ENCODE results near the gene SRGAP2C. TPM values are rescaled to one million over a fixed set of nuclear protein-coding genes. Genes with fewer than 3 reads are reported as not detected.
"Not testable (repeated sequence)": the region's sequence is repeated elsewhere in the genome, so short reads cannot be mapped to it uniquely, and the experiment has no call there.

Gene SRGAP2C
- total RNA-seq, 1 experiment from 2014 or later: 14.8 TPM

- in situ Hi-C loops (cut with HindIII; ENCODE audit: low sequenced_read_pairs): not testable (repeated sequence)
- DNase-seq (ENCODE audit: low spot score): peak; percentile 41
Observed at GRCh38 chr1:121395718-121396201, 211.0 kb downstream of the SRGAP2C start.

GRCh38 chr1:121396335-121397081 lies 211.7 kb downstream of the SRGAP2C start:
- peak; percentile 46 for DNase-seq (ENCODE audit: low spot score)
- in situ Hi-C loops (cut with HindIII; ENCODE audit: low sequenced_read_pairs): not testable (repeated sequence)

GRCh38 chr1:121397101-121397500 lies 212.3 kb downstream of the SRGAP2C start:
- DNase-seq (ENCODE audit: low spot score); in situ Hi-C loops (cut with HindIII; ENCODE audit: low sequenced_read_pairs): not testable (repeated sequence)

- in situ Hi-C loops (cut with HindIII; ENCODE audit: low sequenced_read_pairs); DNase-seq (ENCODE audit: low spot score): not testable (repeated sequence)
Observed at GRCh38 chr1:121399193-121399592, 214.4 kb downstream of the SRGAP2C start.

- in situ Hi-C loops (cut with HindIII; ENCODE audit: low sequenced_read_pairs); DNase-seq (ENCODE audit: low spot score): not testable (repeated sequence)
Observed at GRCh38 chr1:121400108-121400507, 215.3 kb downstream of the SRGAP2C start.

- DNase-seq (ENCODE audit: low spot score); in situ Hi-C loops (cut with HindIII; ENCODE audit: low sequenced_read_pairs): not testable (repeated sequence)
Observed at GRCh38 chr1:121400541-121401310, 216.0 kb downstream of the SRGAP2C start.

DNA sequence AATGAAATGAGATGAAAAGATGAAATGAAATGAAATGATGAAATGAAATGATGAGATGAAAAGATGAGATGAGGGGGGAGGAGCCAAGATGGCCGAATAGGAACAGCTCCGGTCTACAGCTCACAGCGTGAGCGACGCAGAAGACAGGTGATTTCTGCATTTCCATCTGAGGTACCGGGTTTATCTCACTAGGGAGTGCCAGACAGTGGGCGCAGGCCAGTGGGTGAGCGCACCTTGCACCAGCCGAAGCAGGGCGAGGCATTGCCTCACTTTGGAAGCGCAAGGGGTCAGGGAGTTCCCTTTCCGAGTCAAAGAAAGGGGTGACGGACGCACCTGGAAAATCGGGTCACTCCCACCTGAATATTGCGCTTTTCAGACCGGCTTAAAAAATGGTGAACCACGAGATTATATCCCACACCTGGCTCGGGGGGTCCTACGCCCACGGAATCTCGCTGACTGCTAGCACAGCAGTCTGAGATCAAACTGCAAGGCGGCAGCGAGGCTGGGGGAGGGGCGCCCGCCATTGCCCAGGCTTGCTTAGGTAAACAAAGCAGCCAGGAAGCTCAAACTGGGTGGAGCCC lies 216.7 kb downstream of the SRGAP2C start:
- in situ Hi-C loops (cut with HindIII; ENCODE audit: low sequenced_read_pairs); DNase-seq (ENCODE audit: low spot score): not testable (repeated sequence)

DNA sequence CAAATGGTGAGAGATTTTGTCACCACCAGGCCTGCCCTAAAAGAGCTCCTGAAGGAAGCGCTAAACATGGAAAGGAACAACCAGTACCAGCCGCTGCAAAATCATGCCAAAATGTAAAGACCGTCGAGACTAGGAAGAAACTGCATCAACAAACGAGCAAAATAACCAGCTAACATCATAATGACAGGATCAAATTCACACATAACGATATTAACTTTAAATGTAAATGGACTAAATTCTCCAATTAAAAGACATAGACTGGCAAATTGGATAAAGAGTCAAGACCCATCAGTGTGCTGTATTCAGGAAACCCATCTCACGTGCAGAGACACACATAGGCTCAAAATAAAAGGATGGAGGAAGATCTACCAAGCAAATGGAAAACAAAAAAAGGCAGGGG lies 218.5 kb downstream of the SRGAP2C start:
- DNase-seq (ENCODE audit: low spot score); in situ Hi-C loops (cut with HindIII; ENCODE audit: low sequenced_read_pairs): not testable (repeated sequence)

DNA sequence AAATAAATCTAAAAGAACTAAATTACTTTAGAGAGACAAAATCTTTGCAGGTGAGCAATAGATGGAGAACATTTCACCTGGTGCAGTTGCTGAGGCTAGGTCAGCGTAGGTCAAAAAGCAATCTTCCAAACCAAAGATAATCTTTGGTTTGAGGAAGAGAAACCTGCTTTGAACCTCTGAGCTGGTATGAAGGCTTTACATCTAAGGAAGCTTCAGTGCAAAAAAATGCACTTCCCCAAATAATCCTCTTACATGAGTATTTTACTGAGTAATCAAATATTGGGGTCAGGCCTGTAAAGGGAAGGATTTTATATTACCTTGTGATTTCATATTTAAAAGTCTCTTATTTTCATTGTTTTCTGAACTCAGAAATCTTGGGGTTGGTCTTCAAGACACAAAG lies 223.6 kb downstream of the SRGAP2C start:
- no peak for DNase-seq (ENCODE audit: low spot score)
- in situ Hi-C loops (cut with HindIII; ENCODE audit: low sequenced_read_pairs): no loop called here

DNA sequence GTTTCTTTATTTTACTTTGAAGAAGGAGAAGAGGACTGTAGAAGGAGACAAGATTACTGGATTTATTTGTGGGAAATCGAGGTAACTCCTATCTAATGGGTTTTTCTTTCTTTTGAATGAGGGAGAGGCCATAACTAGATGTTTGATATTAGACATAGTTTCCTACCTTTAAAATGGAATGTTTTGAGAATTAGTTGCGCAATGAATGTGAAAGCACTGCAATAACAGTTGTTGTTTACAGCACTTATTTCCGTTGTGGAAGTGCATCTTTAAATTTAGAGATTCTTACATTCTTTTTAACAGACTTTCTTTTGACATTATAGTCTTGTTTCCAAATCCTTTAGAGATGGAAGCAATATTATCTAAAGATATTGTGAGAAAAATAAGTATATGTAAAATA lies 229.0 kb downstream of the SRGAP2C start:
- DNase-seq (ENCODE audit: low spot score): no peak
- in situ Hi-C loops (cut with HindIII; ENCODE audit: low sequenced_read_pairs): no loop called here

DNA sequence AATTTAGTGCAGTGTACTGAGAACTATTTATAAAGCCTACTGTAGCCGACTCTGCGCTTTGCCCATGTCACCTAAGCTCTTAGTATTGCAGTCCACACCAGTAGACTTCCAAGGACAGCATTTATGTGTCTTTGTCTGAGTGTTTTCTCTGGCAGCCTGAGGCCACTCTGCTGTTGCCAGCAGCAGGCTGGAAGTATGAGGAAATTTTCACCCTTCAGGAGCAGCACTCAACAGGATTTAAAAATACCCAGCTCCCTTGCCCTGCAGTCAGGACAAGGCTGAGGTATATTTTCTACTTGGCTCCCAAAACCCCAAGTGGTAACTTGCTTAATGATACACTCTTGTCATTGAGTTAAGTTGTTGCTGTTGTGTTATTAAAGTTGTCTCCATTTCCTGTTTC lies 230.1 kb downstream of the SRGAP2C start:
- in situ Hi-C loops (cut with HindIII; ENCODE audit: low sequenced_read_pairs): no loop called here
- peak; percentile 28 for DNase-seq (ENCODE audit: low spot score)

DNA sequence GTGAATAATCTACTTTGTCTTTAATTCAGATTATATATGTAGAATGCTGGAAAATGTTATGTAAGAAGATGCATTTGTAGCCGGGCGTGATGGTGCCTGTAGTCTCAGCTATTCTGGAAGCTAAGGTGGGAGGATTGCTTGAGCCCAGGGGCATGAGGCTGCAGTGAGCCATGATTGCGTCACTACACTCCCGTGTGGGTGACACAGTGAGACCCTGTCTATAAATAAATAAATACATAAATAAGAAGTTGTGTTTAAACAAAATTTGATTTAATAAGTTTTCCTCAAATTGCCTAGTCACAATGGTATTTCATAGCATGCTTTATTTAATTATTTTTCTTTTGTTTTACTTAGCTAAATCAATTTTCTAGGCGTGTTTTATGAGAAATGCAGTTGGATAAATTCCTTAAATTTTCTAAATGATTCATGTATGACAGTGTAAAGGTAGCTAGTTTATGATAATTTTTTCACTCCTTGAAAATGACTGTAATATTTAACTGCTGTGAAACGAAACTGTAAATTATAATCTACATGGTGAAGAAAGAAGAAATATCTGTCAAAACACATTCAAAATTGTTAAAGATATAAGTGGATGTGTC lies 232.6 kb downstream of the SRGAP2C start:
- DNase-seq (ENCODE audit: low spot score): no peak
- in situ Hi-C loops (cut with HindIII; ENCODE audit: low sequenced_read_pairs): no loop called here

- in situ Hi-C loops (cut with HindIII; ENCODE audit: low sequenced_read_pairs): no loop called here
- DNase-seq (ENCODE audit: low spot score): peak; percentile 68
Observed at GRCh38 chr1:121418369-121419049, 233.7 kb downstream of the SRGAP2C start.

GRCh38 chr1:121419050-121419615 lies 234.4 kb downstream of the SRGAP2C start:
- in situ Hi-C loops (cut with HindIII; ENCODE audit: low sequenced_read_pairs); DNase-seq (ENCODE audit: low spot score): not testable (repeated sequence)

DNA sequence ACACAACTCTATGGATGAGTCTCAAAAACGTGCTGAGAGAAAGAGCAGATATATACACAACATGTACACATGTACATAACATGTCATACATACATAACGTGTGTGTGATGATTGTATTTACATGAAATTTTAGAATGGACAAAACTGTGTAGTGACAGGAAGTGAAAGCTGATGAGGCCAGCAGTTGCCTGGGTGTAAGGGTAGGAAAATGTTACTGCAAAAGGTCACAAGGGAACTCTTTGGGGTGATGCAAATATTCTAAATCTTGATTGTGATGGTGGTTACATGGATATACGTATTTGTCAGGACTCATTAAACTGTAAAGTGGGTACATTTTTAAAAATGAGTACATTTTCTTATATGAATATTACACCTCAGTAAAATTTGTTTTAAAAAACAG lies 236.7 kb downstream of the SRGAP2C start:
- DNase-seq (ENCODE audit: low spot score); in situ Hi-C loops (cut with HindIII; ENCODE audit: low sequenced_read_pairs): not testable (repeated sequence)

DNA sequence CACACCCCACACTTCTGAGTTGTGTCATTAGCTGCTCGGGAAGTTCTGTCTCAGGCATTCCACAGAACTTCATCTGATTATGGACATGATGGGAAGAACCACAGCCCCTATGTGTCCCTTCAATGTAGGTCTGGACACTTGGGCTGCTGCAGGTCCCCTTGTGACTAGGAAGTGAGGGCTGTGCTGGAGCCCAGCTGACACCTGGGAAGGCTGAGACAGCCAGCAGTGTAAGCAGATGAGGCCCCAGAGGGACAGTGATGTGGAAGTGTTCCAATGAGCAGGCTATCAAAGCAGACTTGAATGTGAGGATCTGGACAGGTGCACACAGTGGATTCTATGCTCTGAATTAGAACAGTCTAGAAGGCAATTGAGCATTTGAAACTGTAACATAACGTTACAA lies 239.2 kb downstream of the SRGAP2C start:
- DNase-seq (ENCODE audit: low spot score); in situ Hi-C loops (cut with HindIII; ENCODE audit: low sequenced_read_pairs): not testable (repeated sequence)

DNA sequence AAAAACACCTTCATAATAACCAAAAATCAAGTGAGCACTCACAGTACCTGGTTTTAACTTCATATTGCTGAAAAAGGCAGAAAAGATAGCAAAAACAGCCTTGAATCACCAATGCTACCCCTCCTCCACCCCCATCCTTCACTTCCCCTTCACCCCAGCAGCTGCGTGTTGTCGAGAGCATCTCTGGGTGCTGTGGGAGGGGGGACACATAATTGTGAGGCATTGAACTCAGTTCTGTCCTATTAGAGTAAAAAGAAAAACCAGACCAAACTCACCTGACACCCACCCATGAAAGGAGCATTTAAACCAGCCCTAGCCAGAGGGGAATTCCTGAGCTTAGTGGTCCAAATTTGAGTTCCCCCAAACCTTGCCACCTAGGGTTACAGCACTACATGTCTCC lies 248.7 kb downstream of the SRGAP2C start:
- DNase-seq (ENCODE audit: low spot score); in situ Hi-C loops (cut with HindIII; ENCODE audit: low sequenced_read_pairs): not testable (repeated sequence)

- in situ Hi-C loops (cut with HindIII; ENCODE audit: low sequenced_read_pairs): not testable (repeated sequence)
Observed at GRCh38 chr1:121438862-121439261, 254.1 kb downstream of the SRGAP2C start.

DNA sequence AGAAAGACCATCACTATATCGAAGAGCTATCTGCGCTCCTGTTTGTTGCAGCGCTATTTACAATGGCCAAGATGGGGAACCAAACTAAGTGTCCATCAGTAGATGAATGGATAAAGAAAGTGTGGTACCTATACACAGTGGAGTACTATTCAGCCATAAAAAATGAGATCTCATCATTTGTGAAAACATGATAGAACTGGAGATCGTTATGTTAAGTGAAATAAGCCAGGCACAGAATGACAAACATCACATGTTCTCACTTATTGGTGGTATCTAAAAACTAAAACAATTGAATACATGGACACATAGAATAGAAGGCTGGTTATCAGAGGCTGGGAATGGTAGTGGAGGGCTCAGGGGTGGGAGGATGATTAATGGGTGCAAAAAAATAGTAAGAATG lies 256.2 kb downstream of the SRGAP2C start:
- no peak for DNase-seq (ENCODE audit: low spot score)
- in situ Hi-C loops (cut with HindIII; ENCODE audit: low sequenced_read_pairs): no loop called here

More at GRCh38 chr1:121438862-121439261, 254.1 kb downstream of the SRGAP2C start:
- DNase-seq (ENCODE audit: low spot score): not testable (repeated sequence)
